Mammary epithelial cell (primary cell): ENCODE results near the gene IQCE.

ENCODE experiments used
- CTCF ChIP-seq, 2 donors: IDR thresholded peaks in 1 of 2; conservative IDR thresholded peaks in 1 of 2; 2 replicates each; pipeline ENCODE4 v1.5.1; 2011 to 2012; ENCODE audit warnings: inconsistent platforms in 2 of 2, low read length in 2 of 2, mild to moderate bottlenecking in 2 of 2, control low read depth in 1 of 2, low read depth in 1 of 2; ENCODE audit not compliant: insufficient read depth in 1 of 2; ENCODE audit errors: extremely low read depth in 1 of 2
- EZH2 ChIP-seq: IDR thresholded peaks from 2 replicates; pipeline ENCODE4 v1.6.1; 2012; ENCODE audit warnings: low read length, inconsistent platforms, borderline replicate concordance

- TF ChIP-seq CTCF (conservative IDR thresholded peaks at IDR 0.05 in 1 of 2, IDR thresholded peaks at IDR 0.05 in 1 of 2; ENCODE audit: extremely low read depth in 1 of 2, insufficient read depth in 1 of 2, low read depth in 1 of 2, low read length in 2 of 2) (peak; percentile 9 to 39), EZH2 (no peak)
Measured at GRCh38 chr7:2608921-2609411, 50.2 kb downstream of the IQCE start.
